Keratinocyte (primary cell): ENCODE measurements around the gene TXNDC8. TPM values are rescaled to one million over a fixed set of nuclear protein-coding genes. Genes with fewer than 3 reads are reported as not detected.

ENCODE experiments used
- DNase-seq: peaks from one replicate; pipeline ENCODE4 v3.0.0-alpha.2; 2011; ENCODE audit warnings: low read depth, missing footprints, low spot score
- FAIRE-seq: peaks from 2 replicates; lab custom pipeline; 2011; peaks lifted over from hg19 to GRCh38; lab: Jason Lieb, UNC
- H2AFZ ChIP-seq: 2 replicates; pipeline ENCODE4 v1.6.0; 2012; ENCODE audit warnings: low read length, control low read depth, inconsistent platforms; ENCODE audit not compliant: control insufficient read depth
- H3K27ac ChIP-seq: 2 replicates; pipeline ENCODE4 v1.5.1; 2011; ENCODE audit warnings: low read length; ENCODE audit not compliant: control insufficient read depth, insufficient read depth
- H3K27me3 ChIP-seq: 3 replicates; pipeline ENCODE4 v1.6.0; 2011; ENCODE audit warnings: low read length; ENCODE audit not compliant: control insufficient read depth, insufficient read depth; ENCODE audit errors: extremely low read depth
- H3K36me3 ChIP-seq, 2 experiments: 2 replicates in 1 of 2; 3 replicates in 1 of 2; pipeline ENCODE4 v1.5.1; 2011; ENCODE audit warnings: low read length in 2 of 2, mild to moderate bottlenecking in 1 of 2; ENCODE audit not compliant: control insufficient read depth in 2 of 2, insufficient read depth in 2 of 2; ENCODE audit errors: extremely low read depth in 1 of 2
- H3K4me1 ChIP-seq: 3 replicates; pipeline ENCODE4 v1.5.1; 2011; ENCODE audit warnings: low read length; ENCODE audit not compliant: control insufficient read depth, insufficient read depth; ENCODE audit errors: extremely low read depth
- H3K4me2 ChIP-seq: 3 replicates; pipeline ENCODE4 v1.6.0; 2011; ENCODE audit warnings: low read depth, low read length; ENCODE audit not compliant: control insufficient read depth, insufficient read depth; ENCODE audit errors: extremely low read depth
- H3K4me3 ChIP-seq, 3 experiments: fragments of 200-600 bp in 1 of 3; sonication (generic) in 1 of 3; 2 replicates in 2 of 3; 3 replicates in 1 of 3; pipeline ENCODE4 v1.5.1; 2011 to 2016; ENCODE audit warnings: low read length in 3 of 3, mild to moderate bottlenecking in 3 of 3, control low read depth in 2 of 3, inconsistent platforms in 1 of 3, low read depth in 1 of 3, mixed read lengths in 1 of 3, mixed run types in 1 of 3, moderate library complexity in 1 of 3; ENCODE audit not compliant: control insufficient read depth in 2 of 3, insufficient read depth in 2 of 3; ENCODE audit errors: extremely low read depth in 1 of 3
- H3K79me2 ChIP-seq: 2 replicates; pipeline ENCODE4 v1.6.0; 2012; ENCODE audit warnings: low read length; ENCODE audit not compliant: control insufficient read depth, insufficient read depth
- H3K9ac ChIP-seq: 3 replicates; pipeline ENCODE4 v1.6.0; 2011; ENCODE audit warnings: low read length; ENCODE audit not compliant: control insufficient read depth, insufficient read depth; ENCODE audit errors: extremely low read depth
- H3K9me1 ChIP-seq: 3 replicates; pipeline ENCODE4 v1.6.0; 2011; ENCODE audit warnings: low read length; ENCODE audit not compliant: control insufficient read depth, insufficient read depth; ENCODE audit errors: extremely low read depth
- H3K9me3 ChIP-seq: 2 replicates; pipeline ENCODE4 v1.5.1; 2012; ENCODE audit warnings: low read depth, low read length; ENCODE audit not compliant: control insufficient read depth
- H4K20me1 ChIP-seq: 3 replicates; pipeline ENCODE4 v1.6.0; 2011; ENCODE audit warnings: low read length; ENCODE audit not compliant: control insufficient read depth, insufficient read depth; ENCODE audit errors: extremely low read depth
- EZH2 ChIP-seq: IDR thresholded peaks from one replicate; pipeline ENCODE4 v1.6.1; 2012; ENCODE audit warnings: inconsistent platforms, mild to moderate bottlenecking, low read length, moderate library complexity
- dilution Hi-C: fragments of 300-500 bp; cut with MboI; formaldehyde crosslinking; loops from one replicate; pipeline ENCODE4 v1.7.0; 2020; ENCODE audit warnings: low sequenced_read_pairs; ENCODE audit not compliant: extremely low pct_ligation_motif_present
- polyA plus RNA-seq, 5 experiments: library from polyadenylated mRNA; depleted of rRNA in 3 of 5; stranded (reverse) in 3 of 5; stranded (forward) in 1 of 5; unstranded in 1 of 5; fragments of >200 nt; gene quantifications; 1 replicate in 1 of 5; 2 replicates in 3 of 5; 3 replicates in 1 of 5; pipeline versions ENCODE4 v1.2.1 to v1.2.3, GENCODE V29; 2011 to 2012; ENCODE audit warnings: missing spikeins in 2 of 5, low read depth in 1 of 5, low replicate concordance in 1 of 5
- TF ChIP-seq, protein P1 (sequence below), 3 experiments: IDR thresholded peaks in 1 of 3; conservative IDR thresholded peaks in 1 of 3; optimal IDR thresholded peaks in 1 of 3; 2 replicates in 2 of 3; 3 replicates in 1 of 3; pipeline versions ENCODE3 to v1.5.1; 2011; ENCODE audit warnings: low read length in 3 of 3, mild to moderate bottlenecking in 3 of 3, moderate library complexity in 2 of 3, control low read depth in 1 of 3, inconsistent platforms in 1 of 3; ENCODE audit not compliant: insufficient read depth in 2 of 3; ENCODE audit errors: extremely low read depth in 1 of 3

The TXNDC8 gene
- polyA plus RNA-seq, 1 donor (not counting 4 experiments of a cell fraction or from before 2014, with no cell fraction given), result not detected

DNA sequence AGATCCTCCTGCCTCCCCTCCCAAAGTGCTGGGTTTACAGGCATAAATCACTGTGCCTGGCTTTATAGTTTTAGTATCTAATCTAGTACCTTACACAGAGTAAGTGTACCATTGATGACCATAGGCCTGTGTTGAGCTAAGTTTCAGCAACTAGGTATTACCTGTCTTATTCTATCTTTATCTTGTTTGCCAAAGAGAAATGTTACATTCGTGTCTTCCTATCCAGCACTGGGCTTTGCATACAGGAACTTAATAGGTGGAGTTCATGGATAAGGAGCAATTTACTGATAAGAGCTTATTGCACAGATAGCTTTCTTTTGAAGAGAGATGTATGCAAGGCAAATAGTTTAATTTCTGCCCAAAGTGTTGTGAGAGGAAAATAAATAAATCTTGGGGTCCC, 30.5 kb downstream of the TXNDC8 start:
- FAIRE-seq (no peak), DNase-seq (no peak)
- TF ChIP-seq, protein P1, sequence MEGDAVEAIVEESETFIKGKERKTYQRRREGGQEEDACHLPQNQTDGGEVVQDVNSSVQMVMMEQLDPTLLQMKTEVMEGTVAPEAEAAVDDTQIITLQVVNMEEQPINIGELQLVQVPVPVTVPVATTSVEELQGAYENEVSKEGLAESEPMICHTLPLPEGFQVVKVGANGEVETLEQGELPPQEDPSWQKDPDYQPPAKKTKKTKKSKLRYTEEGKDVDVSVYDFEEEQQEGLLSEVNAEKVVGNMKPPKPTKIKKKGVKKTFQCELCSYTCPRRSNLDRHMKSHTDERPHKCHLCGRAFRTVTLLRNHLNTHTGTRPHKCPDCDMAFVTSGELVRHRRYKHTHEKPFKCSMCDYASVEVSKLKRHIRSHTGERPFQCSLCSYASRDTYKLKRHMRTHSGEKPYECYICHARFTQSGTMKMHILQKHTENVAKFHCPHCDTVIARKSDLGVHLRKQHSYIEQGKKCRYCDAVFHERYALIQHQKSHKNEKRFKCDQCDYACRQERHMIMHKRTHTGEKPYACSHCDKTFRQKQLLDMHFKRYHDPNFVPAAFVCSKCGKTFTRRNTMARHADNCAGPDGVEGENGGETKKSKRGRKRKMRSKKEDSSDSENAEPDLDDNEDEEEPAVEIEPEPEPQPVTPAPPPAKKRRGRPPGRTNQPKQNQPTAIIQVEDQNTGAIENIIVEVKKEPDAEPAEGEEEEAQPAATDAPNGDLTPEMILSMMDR (optimal IDR thresholded peaks at IDR 0.05 in 1 of 3, IDR thresholded peaks at IDR 0.05 in 1 of 3, conservative IDR thresholded peaks at IDR 0.05 in 1 of 3; ENCODE audit: extremely low read depth in 1 of 3, insufficient read depth in 2 of 3, low read length in 3 of 3), result no peak
- TF ChIP-seq EZH2, result no peak
- H3K4me2 ChIP-seq, result no peak overlapping the region
- dilution Hi-C loops, result no loop called here
- no peak overlapping the region for H3K9ac ChIP-seq
- no peaks in the 10 kb centered on the region for H3K27me3 ChIP-seq
- no peaks in the 10 kb centered on the region for H3K9me3 ChIP-seq
- H2AFZ ChIP-seq, result no peak overlapping the region
- H3K27ac ChIP-seq, result no peak overlapping the region
- no peaks in the 10 kb centered on the region for H4K20me1 ChIP-seq
- H3K36me3 ChIP-seq, result no peaks in the 10 kb centered on the region
- no peaks in the 10 kb centered on the region for H3K79me2 ChIP-seq
- no peak overlapping the region for H3K4me3 ChIP-seq
- no peaks in the 10 kb centered on the region for H3K9me1 ChIP-seq
- H3K4me1 ChIP-seq, result no peaks in the 10 kb centered on the region

DNA sequence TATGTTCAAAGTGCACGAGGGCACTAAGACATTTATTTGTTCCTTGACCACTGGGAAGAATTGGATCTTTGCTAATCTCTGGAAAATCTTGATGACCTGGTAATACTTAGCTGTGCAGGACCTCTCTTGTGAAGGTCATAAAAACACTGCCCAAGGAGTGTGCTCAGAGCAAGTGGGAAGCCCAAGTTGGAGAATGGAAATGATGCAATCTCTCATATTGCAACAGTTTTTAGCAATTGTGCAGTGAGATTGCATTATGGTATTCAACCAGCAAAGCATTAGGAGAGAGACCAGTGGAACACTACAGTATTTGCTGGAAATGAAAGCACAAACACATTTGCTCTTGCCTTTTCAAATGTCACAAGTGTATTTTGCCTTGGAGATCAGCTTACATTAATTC, 34.5 kb downstream of the TXNDC8 start:
- no peaks in the 10 kb centered on the region for H3K9me1 ChIP-seq
- no peaks in the 10 kb centered on the region for H3K36me3 ChIP-seq
- H3K4me2 ChIP-seq, result no peak overlapping the region
- no peaks in the 10 kb centered on the region for H4K20me1 ChIP-seq
- no peak for FAIRE-seq
- DNase-seq, result no peak
- no peak overlapping the region for H3K9ac ChIP-seq
- H3K4me3 ChIP-seq, result no peak overlapping the region
- H3K27ac ChIP-seq, result no peak overlapping the region
- no peaks in the 10 kb centered on the region for H3K9me3 ChIP-seq
- TF ChIP-seq EZH2, result no peak
- TF ChIP-seq, protein P1 (optimal IDR thresholded peaks at IDR 0.05 in 1 of 3, IDR thresholded peaks at IDR 0.05 in 1 of 3, conservative IDR thresholded peaks at IDR 0.05 in 1 of 3; ENCODE audit: extremely low read depth in 1 of 3, insufficient read depth in 2 of 3, low read length in 3 of 3), result no peak
- no peaks in the 10 kb centered on the region for H3K79me2 ChIP-seq
- H2AFZ ChIP-seq, result no peak overlapping the region
- dilution Hi-C loops, result no loop called here
- H3K27me3 ChIP-seq, result no peaks in the 10 kb centered on the region
- H3K4me1 ChIP-seq, result no peaks in the 10 kb centered on the region
